ENCODE data around the gene GIGYF2.
"Not testable (repeated sequence)": the region's sequence is repeated elsewhere in the genome, so short reads cannot be mapped to it uniquely, and the experiment has no call there.

Gene GIGYF2

GRCh38 chr2:232697059-232697806, at the start of gene GIGYF2:
TSS of gene GIGYF2 (plus strand) at chr2:232697331. CDS start at chr2:232735198, 37,867 bp downstream.
- DNase-seq (ENCODE audit: low spot score) = peak; percentile 94

- DNase-seq (ENCODE audit: low spot score) = no peak
Observed at GRCh38 chr2:232649033-232649432, 48.1 kb upstream of the GIGYF2 start.

GRCh38 chr2:232652505-232652851, 44.7 kb upstream of the GIGYF2 start:
- no peak for DNase-seq (ENCODE audit: low spot score)

- DNase-seq (ENCODE audit: low spot score) = no peak
Observed at GRCh38 chr2:232653441-232653840, 43.7 kb upstream of the GIGYF2 start.

- no peak for DNase-seq (ENCODE audit: low spot score)
Observed at GRCh38 chr2:232655392-232655791, 41.7 kb upstream of the GIGYF2 start.

- DNase-seq (ENCODE audit: low spot score) = no peak
Observed at GRCh38 chr2:232658217-232658785, 38.8 kb upstream of the GIGYF2 start.

GRCh38 chr2:232659359-232659758, 37.8 kb upstream of the GIGYF2 start:
- no peak for DNase-seq (ENCODE audit: low spot score)

GRCh38 chr2:232662486-232663260, 34.5 kb upstream of the GIGYF2 start:
- no peak for DNase-seq (ENCODE audit: low spot score)

- DNase-seq (ENCODE audit: low spot score) = no peak
Observed at GRCh38 chr2:232666051-232666805, 30.9 kb upstream of the GIGYF2 start.

- no peak for DNase-seq (ENCODE audit: low spot score)
Observed at GRCh38 chr2:232667989-232668583, 29.0 kb upstream of the GIGYF2 start.

GRCh38 chr2:232668805-232669444, 28.2 kb upstream of the GIGYF2 start:
- no peak for DNase-seq (ENCODE audit: low spot score)

GRCh38 chr2:232672588-232672987, 24.5 kb upstream of the GIGYF2 start:
- DNase-seq (ENCODE audit: low spot score) = no peak

GRCh38 chr2:232674491-232674890, 22.6 kb upstream of the GIGYF2 start:
- DNase-seq (ENCODE audit: low spot score) = no peak

- DNase-seq (ENCODE audit: low spot score) = no peak
Observed at GRCh38 chr2:232675381-232675780, 21.8 kb upstream of the GIGYF2 start.

GRCh38 chr2:232680006-232680405, 17.1 kb upstream of the GIGYF2 start:
- DNase-seq (ENCODE audit: low spot score) = no peak

GRCh38 chr2:232681527-232681926, 15.6 kb upstream of the GIGYF2 start:
- no peak for DNase-seq (ENCODE audit: low spot score)

GRCh38 chr2:232683368-232683767, 13.8 kb upstream of the GIGYF2 start:
- no peak for DNase-seq (ENCODE audit: low spot score)

GRCh38 chr2:232685391-232685790, 11.7 kb upstream of the GIGYF2 start:
- not testable (repeated sequence) for DNase-seq (ENCODE audit: low spot score)

- no peak for DNase-seq (ENCODE audit: low spot score)
Observed at GRCh38 chr2:232687382-232688160, 9.6 kb upstream of the GIGYF2 start.

- no peak for DNase-seq (ENCODE audit: low spot score)
Observed at GRCh38 chr2:232688201-232688600, 8.9 kb upstream of the GIGYF2 start.

Measured in CD4-positive, alpha-beta T cell treated with Interleukin-2 at 100 ng/mL for 4 hours (primary cell).